Kidney (tissue), 14 donors: Measurements from ENCODE around the gene B2M. TPM values are rescaled to one million over a fixed set of nuclear protein-coding genes. Genes with fewer than 3 reads are reported as not detected.

Experiments
- DNase-seq, 5 donors: peaks; one replicate each; pipeline ENCODE4 v3.0.0-alpha.2; 2013 to 2020
- FAIRE-seq: peaks from 2 replicates; lab custom pipeline; 2012; peaks lifted over from hg19 to GRCh38; lab: Jason Lieb, UNC
- H3K27ac ChIP-seq, 2 donors: one replicate each; pipeline ENCODE4 v1.7.0; 2013; ENCODE audit warnings: low read depth in 2 of 2, low read length in 2 of 2, inconsistent platforms in 1 of 2
- H3K27me3 ChIP-seq: one replicate; pipeline ENCODE4 v1.7.1; 2013; ENCODE audit warnings: low read length, inconsistent platforms; ENCODE audit not compliant: control insufficient read depth, insufficient read depth
- H3K36me3 ChIP-seq, 3 donors: one replicate each; pipeline versions ENCODE4 v1.7.0 to v1.7.1; 2013; ENCODE audit warnings: low read length in 3 of 3, control low read depth in 1 of 3, inconsistent platforms in 1 of 3; ENCODE audit not compliant: insufficient read depth in 3 of 3, control insufficient read depth in 2 of 3
- H3K4me1 ChIP-seq, 3 donors: one replicate each; pipeline versions ENCODE4 v1.7.0 to v1.7.1; 2013; ENCODE audit warnings: low read length in 3 of 3, inconsistent platforms in 1 of 3, low read depth in 1 of 3; ENCODE audit not compliant: control insufficient read depth in 2 of 3, insufficient read depth in 2 of 3
- H3K4me3 ChIP-seq, 3 donors: one replicate each; pipeline versions ENCODE4 v1.7.0 to v1.8.1; 2013; ENCODE audit warnings: low read length in 3 of 3, control low read depth in 1 of 3, inconsistent platforms in 1 of 3
- H3K9ac ChIP-seq, 3 donors: one replicate each; pipeline versions ENCODE4 v1.7.0 to v1.7.1; 2013; ENCODE audit warnings: low read length in 3 of 3, control low read depth in 1 of 3, inconsistent platforms in 1 of 3
- H3K9me3 ChIP-seq, 3 donors: one replicate each; pipeline versions ENCODE4 v1.7.0 to v1.7.1; 2013; ENCODE audit warnings: low read length in 3 of 3, control low read depth in 1 of 3, inconsistent platforms in 1 of 3; ENCODE audit not compliant: control insufficient read depth in 2 of 3, insufficient read depth in 1 of 3
- intact Hi-C: fragments of 100-400 bp; cut with DNase I; formaldehyde crosslinking; loops from one replicate; pipeline ENCODE4 v1.11.1; 2022
- polyA plus RNA-seq: library from polyadenylated mRNA; stranded (reverse); fragments of 350-450 nt; fragmentation: Illumina TruSeq; extraction: RNeasy Lipid Tissue Mini Kit (QIAGEN cat#74804); gene quantifications from one replicate; pipeline ENCODE4 v1.2.3, GENCODE V29; 2014; ENCODE audit warnings: low read depth, low replicate concordance; ENCODE audit not compliant: insufficient read depth
- total RNA-seq: library from RNA; stranded (reverse); fragmentation: NEBNext Ultra II Directional; extraction: Animal tissue kit (Norgen Biotek cat#: 25700); gene quantifications from one replicate; pipeline ENCODE4 v1.2.1, GENCODE V29; 2021
- TF ChIP-seq, protein P1 (sequence below): IDR thresholded peaks from 3 replicates; pipeline ENCODE4 v1.5.1; 2012; ENCODE audit warnings: mild to moderate bottlenecking, moderate library complexity, borderline replicate concordance; ENCODE audit not compliant: insufficient read depth; ENCODE audit errors: extremely low read depth
- donor health status: control.
- donor health status: control.
- donor health status: control.
- donor health status: control.
- donor health status: control.
- donor health status: DM: yes; HTN: yes; CAD: no.
- donor health status: Normal renal cell carcinoma (clear cell type).

Gene B2M
- total and polyA plus RNA-seq, 2 donors from 2014 or later = 1,898 to 3,515 TPM

DNA sequence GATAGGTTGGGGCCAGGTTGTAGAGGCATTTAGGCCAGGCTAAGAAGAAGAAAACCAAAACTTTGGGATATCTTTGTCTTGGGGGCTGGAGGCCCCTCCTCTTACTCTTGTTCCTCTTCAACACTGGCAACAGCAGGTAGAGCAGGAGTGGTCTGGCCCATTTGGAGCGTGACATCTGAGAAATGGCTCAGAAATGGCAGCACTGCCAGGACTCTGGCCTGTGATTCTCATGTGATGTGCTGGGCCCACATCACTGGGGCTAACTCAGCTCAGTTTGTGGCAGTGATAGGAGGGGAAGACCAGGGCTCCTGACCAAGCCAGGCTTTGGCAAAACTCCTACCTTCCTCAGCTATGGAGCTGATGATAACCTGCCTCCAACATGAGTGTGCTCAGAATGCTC lies 18.7 kb upstream of the B2M start:
- Histone ChIP-seq H3K9ac (no peak overlapping the region), H3K4me3 (no peak overlapping the region), H3K9me3 (no peaks in the 10 kb centered on the region), H3K4me1 (no peaks in the 10 kb centered on the region), H3K36me3 (no peaks in the 10 kb centered on the region), H3K27ac (no peak overlapping the region), H3K27me3 (no peaks in the 10 kb centered on the region)
- DNase-seq (no peak), FAIRE-seq (no peak)
- intact Hi-C loops = no loop called here
- TF ChIP-seq, protein P1, sequence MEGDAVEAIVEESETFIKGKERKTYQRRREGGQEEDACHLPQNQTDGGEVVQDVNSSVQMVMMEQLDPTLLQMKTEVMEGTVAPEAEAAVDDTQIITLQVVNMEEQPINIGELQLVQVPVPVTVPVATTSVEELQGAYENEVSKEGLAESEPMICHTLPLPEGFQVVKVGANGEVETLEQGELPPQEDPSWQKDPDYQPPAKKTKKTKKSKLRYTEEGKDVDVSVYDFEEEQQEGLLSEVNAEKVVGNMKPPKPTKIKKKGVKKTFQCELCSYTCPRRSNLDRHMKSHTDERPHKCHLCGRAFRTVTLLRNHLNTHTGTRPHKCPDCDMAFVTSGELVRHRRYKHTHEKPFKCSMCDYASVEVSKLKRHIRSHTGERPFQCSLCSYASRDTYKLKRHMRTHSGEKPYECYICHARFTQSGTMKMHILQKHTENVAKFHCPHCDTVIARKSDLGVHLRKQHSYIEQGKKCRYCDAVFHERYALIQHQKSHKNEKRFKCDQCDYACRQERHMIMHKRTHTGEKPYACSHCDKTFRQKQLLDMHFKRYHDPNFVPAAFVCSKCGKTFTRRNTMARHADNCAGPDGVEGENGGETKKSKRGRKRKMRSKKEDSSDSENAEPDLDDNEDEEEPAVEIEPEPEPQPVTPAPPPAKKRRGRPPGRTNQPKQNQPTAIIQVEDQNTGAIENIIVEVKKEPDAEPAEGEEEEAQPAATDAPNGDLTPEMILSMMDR = no peak

DNA sequence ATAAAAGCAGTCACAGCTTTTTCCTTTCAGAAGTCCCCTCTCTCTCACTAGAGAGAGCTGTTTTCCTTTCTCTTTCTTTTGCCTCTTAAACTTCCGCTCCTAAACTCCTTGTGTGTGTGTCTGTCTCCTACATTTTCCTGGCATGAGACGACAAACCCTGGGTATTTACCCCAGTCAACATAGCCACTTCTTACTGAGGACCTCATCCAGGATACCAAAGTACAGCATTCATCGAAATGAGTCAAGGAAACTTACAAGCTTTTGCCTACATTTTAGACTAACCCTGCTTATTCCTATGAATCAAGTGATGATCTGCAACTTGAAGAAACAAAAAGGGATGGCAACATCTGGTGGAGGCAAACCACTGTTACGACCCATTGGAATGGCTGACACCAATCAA lies 16.9 kb upstream of the B2M start:
- no peak overlapping the region for H3K27ac ChIP-seq
- intact Hi-C loops = no loop called here
- FAIRE-seq (no peak), DNase-seq (peak in 1 of 5 donors; percentile 4)
- no peaks in the 10 kb centered on the region for H3K27me3 ChIP-seq
- no peak overlapping the region for H3K9ac ChIP-seq
- no peaks in the 10 kb centered on the region for H3K9me3 ChIP-seq
- no peaks in the 10 kb centered on the region for H3K4me1 ChIP-seq
- TF ChIP-seq, protein P1 = no peak
- H3K4me3 ChIP-seq = no peak overlapping the region
- no peaks in the 10 kb centered on the region for H3K36me3 ChIP-seq

- no peak for FAIRE-seq
Observed at GRCh38 chr15:44695294-44695693, 16.0 kb upstream of the B2M start.

More at GRCh38 chr15:44695294-44695693, 16.0 kb upstream of the B2M start:
- H3K4me3 ChIP-seq = no peak overlapping the region
- intact Hi-C loops = no loop called here
- DNase-seq = peak in 3 of 5 donors; percentile 34 to 77 (median 56)
- TF ChIP-seq, protein P1 = no peak
- no peak overlapping the region for H3K9ac ChIP-seq
- no peak overlapping the region for H3K27ac ChIP-seq
- no peaks in the 10 kb centered on the region for H3K4me1 ChIP-seq
- H3K27me3 ChIP-seq = no peaks in the 10 kb centered on the region
- no peaks in the 10 kb centered on the region for H3K9me3 ChIP-seq
- no peaks in the 10 kb centered on the region for H3K36me3 ChIP-seq
